Measurements from ENCODE around the gene DDTL. TPM values are rescaled to one million over a fixed set of nuclear protein-coding genes. Genes with fewer than 3 reads are reported as not detected.
"Not testable (repeated sequence)": the region's sequence is repeated elsewhere in the genome, so short reads cannot be mapped to it uniquely, and the experiment has no call there.

DDTL gene
- total and polyA plus RNA-seq, 2 of the 4 experiments (the other 2 are of a cell fraction) = 0.36 to 1.5 TPM

- H3K4me1 ChIP-seq (ENCODE audit: control insufficient read depth, insufficient read depth, low read length); H3K79me1 ChIP-seq (ENCODE audit: low read depth in 1 of 2, low read length in 2 of 2); in situ Hi-C loops (cut with MboI; ENCODE audit: low sequenced_read_pairs); H2AFZ ChIP-seq (replicated peaks; ENCODE audit: low read length, poor library complexity); dilution Hi-C loops (cut with HindIII; ENCODE audit: low sequenced_read_pairs, unreplicated experiment); H3K4me3 ChIP-seq (ENCODE audit: insufficient read depth, low read depth, low read length); H4K8ac ChIP-seq (ENCODE audit: low read depth in 2 of 2, low read length in 2 of 2); H4K91ac ChIP-seq (ENCODE audit: insufficient read depth, low read depth, low read length); H3K4ac ChIP-seq (ENCODE audit: low read depth, low read length); BruUV-seq (replicated peaks); H2BK5ac ChIP-seq (ENCODE audit: low read depth, low read length, poor library complexity, severe bottlenecking); POLR2A ChIA-PET (ENCODE audit: unreplicated experiment); H2BK120ac ChIP-seq (ENCODE audit: low read depth, low read length); H3K27me3 ChIP-seq (ENCODE audit: control insufficient read depth, insufficient read depth, low read length); H2AK5ac ChIP-seq (ENCODE audit: low read depth, low read length); H3K36me3 ChIP-seq (ENCODE audit: control insufficient read depth, insufficient read depth, low read length); H4K5ac ChIP-seq (ENCODE audit: low read depth, low read length); H3K27ac ChIP-seq (ENCODE audit: insufficient read depth, low read length); H3K23ac ChIP-seq (ENCODE audit: low read depth, low read length); H3K14ac ChIP-seq (replicated peaks; ENCODE audit: low read depth, low read length); DNase-seq; H2BK20ac ChIP-seq (ENCODE audit: low read depth, low read length); H3K56ac ChIP-seq (ENCODE audit: extremely low read depth, insufficient read depth, low read length); H3K4me2 ChIP-seq (ENCODE audit: low read depth, low read length); ATAC-seq (ENCODE audit: low read depth); H2BK15ac ChIP-seq (ENCODE audit: low read depth, low read length); H3K9ac ChIP-seq (ENCODE audit: low read depth, low read length); H2AK9ac ChIP-seq (replicated peaks; ENCODE audit: low read depth, low read length, poor library complexity); H3K9me3 ChIP-seq (ENCODE audit: control insufficient read depth, insufficient read depth, low read length); H3K18ac ChIP-seq (ENCODE audit: low read depth, low read length); H3K9me1 ChIP-seq (ENCODE audit: insufficient read depth, low read length); H4K20me1 ChIP-seq (ENCODE audit: insufficient read depth, low read length); CTCF ChIA-PET: not testable (repeated sequence)
- intact Hi-C loops (cut with micrococcal nuclease) = loop anchor here (10.0 kb wide), 3 partner anchors 90 to 410 kb away; partner anchors contain the start of gene MMP11
- WGBS, 2 experiments (ENCODE audit: extremely low coverage in 2 of 2, insufficient read length in 1 of 2) = 65% methylated on average over 3 of the region's 6 CpGs; no CpG with 5 or more reads in 1 of the 2 experiments
These were observed 11.7 kb upstream of the DDTL start for GRCh38 chr22:23954991-23955305.

DNA sequence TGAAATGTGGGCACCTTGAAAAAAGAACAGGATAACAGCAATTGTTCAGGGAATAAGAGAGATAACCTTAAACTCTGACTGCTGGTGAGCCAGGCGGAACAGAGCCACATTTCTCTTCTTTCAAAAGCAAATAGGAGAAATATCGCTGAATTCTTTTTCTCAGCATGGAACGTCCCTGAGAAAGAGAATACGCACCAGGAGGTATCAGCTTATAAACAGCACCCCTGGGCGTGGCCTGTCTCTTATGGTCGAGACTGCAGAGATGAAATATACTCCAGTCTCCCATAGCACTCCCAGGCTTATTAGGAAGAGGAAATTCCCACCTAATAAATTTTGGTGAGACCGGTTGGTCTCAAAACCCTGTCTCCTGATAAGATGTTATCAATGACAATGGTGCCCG lies 10.8 kb upstream of the DDTL start:
- H2AK9ac ChIP-seq (replicated peaks; ENCODE audit: low read depth, low read length, poor library complexity); H2BK15ac ChIP-seq (ENCODE audit: low read depth, low read length); H3K18ac ChIP-seq (ENCODE audit: low read depth, low read length); H3K9me1 ChIP-seq (ENCODE audit: insufficient read depth, low read length); H3K56ac ChIP-seq (ENCODE audit: extremely low read depth, insufficient read depth, low read length); ATAC-seq (ENCODE audit: low read depth); H3K4me1 ChIP-seq (ENCODE audit: control insufficient read depth, insufficient read depth, low read length); H2AFZ ChIP-seq (replicated peaks; ENCODE audit: low read length, poor library complexity); H4K20me1 ChIP-seq (ENCODE audit: insufficient read depth, low read length); H3K27me3 ChIP-seq (ENCODE audit: control insufficient read depth, insufficient read depth, low read length); POLR2A ChIA-PET (ENCODE audit: unreplicated experiment); in situ Hi-C loops (cut with MboI; ENCODE audit: low sequenced_read_pairs); H3K9me3 ChIP-seq (ENCODE audit: control insufficient read depth, insufficient read depth, low read length); H3K79me1 ChIP-seq (ENCODE audit: low read depth in 1 of 2, low read length in 2 of 2); H2BK20ac ChIP-seq (ENCODE audit: low read depth, low read length); dilution Hi-C loops (cut with HindIII; ENCODE audit: low sequenced_read_pairs, unreplicated experiment); H2BK5ac ChIP-seq (ENCODE audit: low read depth, low read length, poor library complexity, severe bottlenecking); H3K4me2 ChIP-seq (ENCODE audit: low read depth, low read length); H3K4ac ChIP-seq (ENCODE audit: low read depth, low read length); H3K9ac ChIP-seq (ENCODE audit: low read depth, low read length); H3K27ac ChIP-seq (ENCODE audit: insufficient read depth, low read length); H4K8ac ChIP-seq (ENCODE audit: low read depth in 2 of 2, low read length in 2 of 2); CTCF ChIA-PET; H3K4me3 ChIP-seq (ENCODE audit: insufficient read depth, low read depth, low read length); H3K14ac ChIP-seq (replicated peaks; ENCODE audit: low read depth, low read length); H3K36me3 ChIP-seq (ENCODE audit: control insufficient read depth, insufficient read depth, low read length); H2BK120ac ChIP-seq (ENCODE audit: low read depth, low read length); DNase-seq; BruUV-seq (replicated peaks); H3K23ac ChIP-seq (ENCODE audit: low read depth, low read length); H4K5ac ChIP-seq (ENCODE audit: low read depth, low read length); H4K91ac ChIP-seq (ENCODE audit: insufficient read depth, low read depth, low read length); H2AK5ac ChIP-seq (ENCODE audit: low read depth, low read length): not testable (repeated sequence)
- intact Hi-C loops (cut with micrococcal nuclease) = loop anchor here (10.0 kb wide), 3 partner anchors 91 to 411 kb away; partner anchors contain the start of gene MMP11
- WGBS, 2 experiments (ENCODE audit: extremely low coverage in 2 of 2, insufficient read length in 1 of 2) = 40% methylated on average over 1 of the region's 8 CpGs; no CpG with 5 or more reads in 1 of the 2 experiments

Data from IMR-90 (cell line).